Neuronal stem cell (in vitro differentiated cells): ENCODE data around the gene TIGD1.

Experiments used
- DNase-seq: peaks from one replicate; pipeline ENCODE4 v3.0.0-alpha.2; 2013; ENCODE audit warnings: low spot score
- H2AFZ ChIP-seq: one replicate; pipeline ENCODE4 v1.6.1; 2013; ENCODE audit warnings: mild to moderate bottlenecking, low read length, inconsistent platforms
- H2AK5ac ChIP-seq: 2 replicates; pipeline ENCODE4 v1.6.1; 2013; ENCODE audit warnings: low read depth, mild to moderate bottlenecking, inconsistent platforms, low read length, moderate library complexity, mixed read lengths
- H2BK120ac ChIP-seq: 2 replicates; pipeline ENCODE4 v1.6.1; 2013; ENCODE audit warnings: low read depth, mild to moderate bottlenecking, inconsistent platforms, low read length, moderate library complexity, mixed read lengths
- H2BK12ac ChIP-seq: one replicate; pipeline ENCODE4 v1.6.1; 2013; ENCODE audit warnings: low read length, inconsistent platforms
- H2BK15ac ChIP-seq: 2 replicates; pipeline ENCODE4 v1.6.1; 2013; ENCODE audit warnings: mild to moderate bottlenecking, low read length, inconsistent platforms, mixed read lengths
- H2BK5ac ChIP-seq: one replicate; pipeline ENCODE4 v1.6.1; 2013; ENCODE audit warnings: inconsistent platforms, mild to moderate bottlenecking, low read length, moderate library complexity
- H3K14ac ChIP-seq: one replicate; pipeline ENCODE4 v1.6.1; 2013; ENCODE audit warnings: low read length, inconsistent platforms
- H3K18ac ChIP-seq: 2 replicates; pipeline ENCODE4 v1.6.1; 2013; ENCODE audit warnings: low read length, inconsistent platforms
- H3K23ac ChIP-seq: 2 replicates; pipeline ENCODE4 v1.6.1; 2013; ENCODE audit warnings: low read depth, mild to moderate bottlenecking, mixed read lengths, low read length, inconsistent platforms; ENCODE audit not compliant: poor library complexity
- H3K27ac ChIP-seq: replicated peaks from 3 replicates; pipeline ENCODE4 v1.5.1; 2013; ENCODE audit warnings: low read length, inconsistent platforms
- H3K27me3 ChIP-seq, 3 experiments: 2 replicates each; pipeline ENCODE4 v1.6.1; 2013; ENCODE audit warnings: low read length in 3 of 3, mild to moderate bottlenecking in 2 of 3, inconsistent platforms in 1 of 3, low read depth in 1 of 3, mixed read lengths in 1 of 3, moderate library complexity in 1 of 3; ENCODE audit not compliant: control insufficient read depth in 3 of 3, insufficient read depth in 3 of 3
- H3K36me3 ChIP-seq, 2 donors: replicated peaks in 1 of 2; 2 replicates each; pipeline ENCODE4 v1.6.1; 2013; ENCODE audit warnings: low read length in 2 of 2; ENCODE audit not compliant: control insufficient read depth in 2 of 2, insufficient read depth in 2 of 2
- H3K4ac ChIP-seq: 2 replicates; pipeline ENCODE4 v1.6.1; 2013; ENCODE audit warnings: inconsistent platforms, mild to moderate bottlenecking, low read length, moderate library complexity
- H3K4me1 ChIP-seq, 2 donors: 1 replicate in 1 of 2; 2 replicates in 1 of 2; pipeline ENCODE4 v1.6.1; 2013; ENCODE audit warnings: low read length in 2 of 2, low read depth in 1 of 2; ENCODE audit not compliant: control insufficient read depth in 2 of 2, insufficient read depth in 1 of 2
- H3K4me2 ChIP-seq: one replicate; pipeline ENCODE4 v1.6.1; 2013; ENCODE audit warnings: mild to moderate bottlenecking, low read length, inconsistent platforms; ENCODE audit not compliant: insufficient read depth, poor library complexity, severe bottlenecking
- H3K4me3 ChIP-seq, 2 donors: 2 replicates each; pipeline ENCODE4 v1.5.1; 2013; ENCODE audit warnings: low read length in 2 of 2, mild to moderate bottlenecking in 2 of 2, inconsistent platforms in 1 of 2, moderate library complexity in 1 of 2
- H3K79me1 ChIP-seq: one replicate; pipeline ENCODE4 v1.6.1; 2013; ENCODE audit warnings: low read depth, mild to moderate bottlenecking, inconsistent platforms, low read length, moderate library complexity
- H3K9ac ChIP-seq: one replicate; pipeline ENCODE4 v1.6.1; 2013; ENCODE audit warnings: mild to moderate bottlenecking, low read depth, low read length, inconsistent platforms; ENCODE audit not compliant: poor library complexity
- H3K9me3 ChIP-seq, 2 donors: replicated peaks in 1 of 2; 2 replicates each; pipeline versions ENCODE3 to v1.6.1; 2013; ENCODE audit warnings: low read length in 2 of 2, mild to moderate bottlenecking in 2 of 2, inconsistent platforms in 1 of 2, low read depth in 1 of 2, mixed read lengths in 1 of 2, moderate library complexity in 1 of 2; ENCODE audit not compliant: control insufficient read depth in 2 of 2, insufficient read depth in 1 of 2
- H4K8ac ChIP-seq: one replicate; pipeline ENCODE4 v1.6.1; 2013; ENCODE audit warnings: low read depth, mild to moderate bottlenecking, inconsistent platforms, low read length, moderate library complexity
- H4K91ac ChIP-seq: one replicate; pipeline ENCODE4 v1.6.1; 2013; ENCODE audit warnings: low read length, low read depth, mild to moderate bottlenecking, inconsistent platforms; ENCODE audit not compliant: poor library complexity
- WGBS, 2 donors: extraction: QIAGEN DNeasy Blood & Tissue Kit; methylation state at CpG; one replicate each; pipeline ENCODE4 v1.1.7; 2013; ENCODE audit warnings: missing lambda C conversion rate in 2 of 2, mixed read lengths in 1 of 2; ENCODE audit not compliant: insufficient read length in 2 of 2, insufficient replicate concordance in 1 of 2; ENCODE audit errors: extremely low coverage in 2 of 2; 5-methylcytosine and 5-hydroxymethylcytosine counted together

Gene TIGD1

GRCh38 chr2:232518844-232519243, 31.5 kb downstream of the TIGD1 start:
- DNase-seq: no peak
- H3K18ac ChIP-seq: no peak overlapping the region
- H3K4me3 ChIP-seq: no peak overlapping the region
- H3K4me2 ChIP-seq: no peak overlapping the region
- no peaks in the 10 kb centered on the region for H3K9me3 ChIP-seq
- H3K23ac ChIP-seq: no peak overlapping the region
- H4K8ac ChIP-seq: no peak overlapping the region
- H3K4me1 ChIP-seq: peaks cover 3 to 5% of the 10 kb centered on the region in 2 donors
- no peak overlapping the region for H3K14ac ChIP-seq
- no peaks in the 10 kb centered on the region for H3K36me3 ChIP-seq
- H3K27me3 ChIP-seq: peaks cover 16 to 90% (median 30%) of the 10 kb centered on the region in 3 experiments
- no peak overlapping the region for H4K91ac ChIP-seq
- peaks cover 2% of the 10 kb centered on the region for H3K79me1 ChIP-seq
- H2AFZ ChIP-seq: no peak overlapping the region
- no peak overlapping the region for H2BK12ac ChIP-seq
- no peak overlapping the region for H2BK120ac ChIP-seq
- no CpG with 5 or more reads among the region's 6 CpGs for WGBS, 2 donors
- no peak overlapping the region for H3K9ac ChIP-seq
- H3K4ac ChIP-seq: no peak overlapping the region
- H3K27ac ChIP-seq: no peak overlapping the region
- no peak overlapping the region for H2AK5ac ChIP-seq
- no peak overlapping the region for H2BK5ac ChIP-seq
- H2BK15ac ChIP-seq: no peak overlapping the region

- Histone ChIP-seq H3K36me3 (no peaks in the 10 kb centered on the region), H3K4me1 (peaks cover 0 to 3% of the 10 kb centered on the region in 2 donors), H3K9me3 (no peaks in the 10 kb centered on the region), H3K14ac (no peak overlapping the region), H2BK5ac (no peak overlapping the region), H2BK120ac (no peak overlapping the region), H3K18ac (no peak overlapping the region), H2AK5ac (no peak overlapping the region), H3K4me2 (no peak overlapping the region), H2BK12ac (no peak overlapping the region), H2AFZ (no peak overlapping the region), H3K23ac (no peak overlapping the region), H3K79me1 (peaks cover 3% of the 10 kb centered on the region), H3K27ac (no peak overlapping the region), H3K4ac (no peak overlapping the region), H4K91ac (no peak overlapping the region), H3K27me3 (peaks cover 0 to 88% (median 8%) of the 10 kb centered on the region in 3 experiments), H4K8ac (no peak overlapping the region), H3K9ac (no peak overlapping the region), H2BK15ac (peak overlapping the region; percentile 44), H3K4me3 (no peak overlapping the region)
- no CpG with 5 or more reads among the region's 3 CpGs for WGBS, 2 donors
- no peak for DNase-seq
Observed at GRCh38 chr2:232516551-232516950, 33.8 kb downstream of the TIGD1 start.

- no peak overlapping the region for H4K8ac ChIP-seq
- DNase-seq: no peak
- no peak overlapping the region for H2BK12ac ChIP-seq
- H2BK120ac ChIP-seq: no peak overlapping the region
- peaks cover 3% of the 10 kb centered on the region for H3K79me1 ChIP-seq
- peaks cover 0 to 3% of the 10 kb centered on the region in 2 donors for H3K4me1 ChIP-seq
- H3K9me3 ChIP-seq: no peaks in the 10 kb centered on the region
- no peak overlapping the region for H3K27ac ChIP-seq
- no peak overlapping the region for H2AFZ ChIP-seq
- H3K4me2 ChIP-seq: no peak overlapping the region
- no peak overlapping the region for H2BK5ac ChIP-seq
- H3K9ac ChIP-seq: no peak overlapping the region
- WGBS, 2 donors: no CpG with 5 or more reads among the region's 7 CpGs
- no peak overlapping the region for H3K23ac ChIP-seq
- no peak overlapping the region for H3K4ac ChIP-seq
- no peak overlapping the region for H4K91ac ChIP-seq
- H2AK5ac ChIP-seq: no peak overlapping the region
- H3K14ac ChIP-seq: no peak overlapping the region
- H3K18ac ChIP-seq: no peak overlapping the region
- no peak overlapping the region for H2BK15ac ChIP-seq
- no peak overlapping the region for H3K4me3 ChIP-seq
- H3K36me3 ChIP-seq: no peaks in the 10 kb centered on the region
- H3K27me3 ChIP-seq: peaks cover 0 to 82% (median under 1%) of the 10 kb centered on the region in 3 experiments
Observed at GRCh38 chr2:232515639-232516038, 34.7 kb downstream of the TIGD1 start.

- Histone ChIP-seq H3K18ac (no peak overlapping the region), H2AK5ac (no peak overlapping the region), H3K4ac (no peak overlapping the region), H3K4me2 (no peak overlapping the region), H4K8ac (no peak overlapping the region), H3K36me3 (no peaks in the 10 kb centered on the region), H3K14ac (no peak overlapping the region), H3K23ac (no peak overlapping the region), H3K9ac (no peak overlapping the region), H2AFZ (no peak overlapping the region), H3K27me3 (peaks cover 0 to 71% (median 0%) of the 10 kb centered on the region in 3 experiments), H3K4me1 (no peaks in the 10 kb centered on the region), H3K9me3 (no peaks in the 10 kb centered on the region), H2BK12ac (no peak overlapping the region), H2BK120ac (no peak overlapping the region), H3K27ac (no peak overlapping the region), H2BK15ac (no peak overlapping the region), H2BK5ac (peak overlapping the region; percentile 39), H3K79me1 (peaks cover 3% of the 10 kb centered on the region), H4K91ac (no peak overlapping the region), H3K4me3 (no peak overlapping the region)
- DNase-seq: no peak
- no CpG with 5 or more reads among the region's 5 CpGs for WGBS, 2 donors
Observed at GRCh38 chr2:232513353-232513752, 37.0 kb downstream of the TIGD1 start.
